PC-9 (cell line): ENCODE measurements around the gene COMMD10.

Experiments used
- CTCF ChIP-seq: fragments of 200-600 bp; sonication (generic); conservative IDR thresholded peaks from 2 replicates; pipeline ENCODE4 v1.6.1; 2017; ENCODE audit warnings: mixed run types, antibody characterized with exemption, mild to moderate bottlenecking, moderate library complexity
- EZH2 ChIP-seq: fragments of 200-600 bp; sonication (generic); IDR thresholded peaks from 2 replicates; pipeline ENCODE4 v1.8.0; 2017; ENCODE audit warnings: antibody characterized with exemption, low read depth

- TF ChIP-seq CTCF, result no peak
- TF ChIP-seq EZH2, result no peak
Observed at GRCh38 chr5:116306846-116307245, 222.0 kb downstream of the COMMD10 start.
